NCI-H460 (cell line): ENCODE measurements around the gene ZNF791. TPM values are rescaled to one million over a fixed set of nuclear protein-coding genes. Genes with fewer than 3 reads are reported as not detected.
"Not testable (repeated sequence)": the region's sequence is repeated elsewhere in the genome, so short reads cannot be mapped to it uniquely, and the experiment has no call there.

Experiments
- DNase-seq: peaks from one replicate; pipeline ENCODE4 v3.0.0-alpha.2; 2016; ENCODE audit warnings: low read depth; ENCODE audit errors: extremely low read depth
- total RNA-seq: library from RNA; depleted of rRNA; stranded (reverse); fragments of >200 nt; shearing (Covaris generic); gene quantifications from 2 replicates; pipeline ENCODE4 v1.2.3, GENCODE V29; 2014

The ZNF791 gene
- total RNA-seq, 1 experiment from 2014 or later = 15.2 TPM

- no peak for DNase-seq
Observed at GRCh38 chr19:12665671-12666264, 55.0 kb downstream of the ZNF791 start.

DNA sequence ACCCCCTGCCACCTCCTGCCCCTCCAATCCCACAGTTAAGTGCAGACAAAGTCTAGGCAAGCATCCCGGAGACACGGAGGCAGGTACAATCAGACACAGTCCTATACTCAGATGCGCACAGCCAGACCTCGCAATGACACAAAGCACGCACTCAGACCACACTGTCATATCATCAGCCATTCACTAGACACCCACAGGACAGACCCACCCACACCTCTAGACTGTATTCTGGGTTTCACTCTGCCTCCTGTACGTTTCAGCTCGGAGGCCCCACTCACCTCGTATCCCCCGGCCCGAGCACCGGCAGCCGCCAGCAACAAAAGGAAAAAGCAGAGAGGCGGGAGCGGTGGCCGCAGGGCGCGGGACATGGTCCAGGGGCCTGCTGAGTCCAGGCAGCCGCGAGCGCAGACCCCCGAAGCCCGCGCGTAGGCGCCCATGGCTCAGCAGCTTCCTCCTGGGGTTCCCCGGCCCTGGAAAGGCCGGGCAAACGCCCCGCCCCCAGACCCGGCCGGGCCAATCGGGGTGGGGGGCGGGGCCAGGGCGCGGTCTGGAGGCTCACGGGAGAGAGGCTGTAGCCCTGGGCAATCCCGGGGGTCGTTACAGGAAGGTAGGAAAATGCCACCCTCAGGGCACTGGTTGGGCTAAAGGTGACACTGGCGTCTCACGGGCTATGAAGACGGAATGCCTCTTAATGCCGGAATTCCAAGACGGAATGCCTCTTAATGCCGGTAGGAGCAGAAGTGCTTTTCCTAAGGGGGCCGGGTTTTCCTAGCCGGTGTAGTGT lies 55.7 kb downstream of the ZNF791 start, which contains the start of the genes MAN2B1 and WDR83:
TSS of gene MAN2B1 (minus strand) at position 478 of the 784 bp plus-strand sequence. CDS start at position 437, 41 bp downstream.
TSS of gene WDR83 (plus strand) at position 543 of the 784 bp plus-strand sequence. CDS start 2,984 bp downstream, outside the sequence.
- DNase-seq = peak; percentile 43

DNA sequence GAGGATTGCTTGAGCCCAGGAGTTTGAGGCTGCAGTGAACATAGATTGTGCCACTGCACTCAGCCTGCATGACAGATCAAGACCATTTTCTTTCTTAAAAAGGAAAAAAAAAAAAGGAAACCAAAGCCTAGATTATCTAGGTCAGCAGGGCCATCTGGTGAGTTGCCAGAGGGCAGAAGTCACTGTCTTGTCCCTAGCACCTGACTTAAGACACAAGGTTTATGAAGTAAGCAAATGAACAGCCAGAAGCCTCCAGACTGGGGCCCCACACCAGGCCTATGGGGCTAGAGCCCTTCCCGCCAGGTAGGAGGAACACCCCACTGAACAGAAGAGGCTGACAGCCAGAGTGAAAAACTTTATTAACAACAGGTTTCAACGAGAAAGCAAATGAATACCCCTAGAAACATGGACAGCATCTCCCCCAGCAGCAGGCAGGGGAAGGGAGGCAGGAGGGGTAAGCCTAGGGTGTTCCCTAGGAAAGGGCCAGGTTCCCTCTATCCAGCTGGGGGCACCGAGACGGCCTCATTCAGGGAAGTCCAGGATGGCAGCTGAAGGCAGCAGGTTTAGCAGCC lies 57.1 kb downstream of the ZNF791 start:
- DNase-seq = no peak

DNA sequence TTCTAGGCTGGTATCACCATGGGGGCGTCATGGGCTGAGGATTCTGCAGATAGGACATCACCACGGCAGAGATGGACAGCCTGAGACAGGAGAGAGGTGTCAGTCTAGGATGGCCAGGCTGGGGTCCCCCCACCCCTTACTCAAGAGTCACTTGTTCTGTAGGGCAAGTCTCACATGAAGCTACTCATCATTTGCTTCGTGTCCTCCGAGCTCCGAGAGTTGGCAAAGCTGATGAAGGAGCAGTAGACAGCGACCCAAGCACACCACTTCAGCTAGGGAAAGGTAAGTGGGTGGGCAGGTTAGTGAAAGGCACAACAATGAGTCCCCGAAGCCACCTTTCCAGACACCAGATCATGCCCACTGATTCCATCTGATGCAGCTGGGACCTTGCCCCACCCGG lies 57.6 kb downstream of the ZNF791 start:
- no peak for DNase-seq

- no peak for DNase-seq
Observed at GRCh38 chr19:12668932-12669269, 58.2 kb downstream of the ZNF791 start.

GRCh38 chr19:12669270-12670158 lies 58.8 kb downstream of the ZNF791 start:
- peak; percentile 57 for DNase-seq

GRCh38 chr19:12670159-12670928 lies 59.6 kb downstream of the ZNF791 start:
- DNase-seq = no peak

DNA sequence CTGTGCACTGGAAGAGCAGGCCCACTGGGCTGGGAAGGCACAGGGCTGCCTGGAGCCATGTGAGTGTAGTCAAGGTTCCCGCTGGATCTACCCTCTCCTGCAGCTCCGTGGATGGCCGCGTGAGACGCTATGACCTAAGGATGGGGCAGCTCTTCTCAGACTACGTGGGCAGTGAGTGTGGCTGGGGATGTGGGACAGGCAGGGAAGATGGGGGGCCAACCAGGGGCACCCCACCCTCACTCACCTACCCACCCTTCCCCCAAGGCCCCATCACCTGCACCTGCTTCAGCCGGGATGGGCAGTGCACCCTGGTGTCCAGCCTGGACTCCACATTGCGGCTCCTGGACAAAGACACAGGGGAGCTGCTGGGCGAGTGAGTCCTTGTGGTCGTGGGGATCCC lies 62.0 kb downstream of the ZNF791 start:
- DNase-seq = no peak

DNA sequence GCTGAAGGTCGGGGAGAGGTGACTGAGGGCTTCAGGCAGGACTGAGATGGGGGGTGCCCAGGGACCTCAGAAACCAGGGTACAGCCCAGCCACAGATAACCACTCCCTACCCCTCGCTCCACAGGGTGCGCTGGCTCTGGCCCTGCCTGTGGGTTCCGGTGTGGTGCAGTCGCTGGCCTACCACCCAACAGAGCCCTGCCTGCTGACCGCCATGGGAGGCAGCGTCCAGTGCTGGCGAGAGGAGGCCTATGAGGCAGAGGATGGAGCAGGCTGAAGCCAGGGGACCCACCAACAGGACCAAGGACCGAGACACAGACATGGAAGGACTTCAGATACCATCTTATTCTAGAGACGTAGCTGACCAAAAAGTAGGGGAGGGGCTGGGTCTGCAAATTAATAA lies 64.7 kb downstream of the ZNF791 start:
- no peak for DNase-seq

GRCh38 chr19:12675940-12676339 lies 65.2 kb downstream of the ZNF791 start:
- no peak for DNase-seq

- DNase-seq = peak; percentile 71
Observed at GRCh38 chr19:12676384-12676792, 65.7 kb downstream of the ZNF791 start.

DNA sequence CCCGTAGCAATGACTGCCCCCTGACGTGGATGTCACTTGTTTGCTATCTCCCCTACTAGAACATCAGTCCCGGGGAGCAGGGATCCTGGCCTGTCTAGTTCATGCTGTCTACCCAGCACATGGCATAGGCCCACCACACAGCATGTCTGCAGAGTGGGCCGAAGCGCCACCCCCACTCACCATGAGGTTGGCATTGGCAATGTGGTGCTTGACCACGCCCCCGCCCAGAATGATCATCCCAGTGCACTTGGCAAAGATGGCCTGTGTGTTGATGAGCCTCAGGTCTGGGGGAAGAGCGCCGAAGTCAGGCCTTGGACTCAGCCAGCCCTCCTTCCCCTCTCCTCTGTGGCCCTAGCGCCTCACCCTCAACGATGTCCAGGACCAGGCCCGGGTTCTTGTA lies 66.2 kb downstream of the ZNF791 start:
- no peak for DNase-seq

DNA sequence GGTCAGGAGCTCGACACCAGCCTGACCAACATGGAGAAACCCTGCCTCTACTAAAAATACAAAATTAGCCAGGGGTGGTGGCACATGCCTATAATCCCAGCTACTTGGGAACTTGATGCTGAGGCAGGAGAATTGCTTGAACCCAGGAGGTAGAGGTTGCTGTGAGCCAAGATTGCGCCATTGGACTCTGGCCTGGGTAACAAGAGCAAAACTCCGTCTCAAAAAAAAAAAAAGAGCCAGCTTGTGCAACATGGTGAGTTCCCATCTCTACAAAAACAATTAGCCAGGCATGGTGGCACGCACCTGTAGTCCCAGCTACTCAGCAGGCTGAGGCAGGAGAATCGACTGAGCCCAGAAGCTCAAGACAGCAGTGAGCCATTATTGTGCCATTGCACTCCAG lies 67.3 kb downstream of the ZNF791 start:
- not testable (repeated sequence) for DNase-seq

- DNase-seq = no peak
Observed at GRCh38 chr19:12680034-12680433, 69.3 kb downstream of the ZNF791 start.

GRCh38 chr19:12681074-12681987 lies 70.6 kb downstream of the ZNF791 start, which contains the start of gene DHPS:
Gene DHPS, minus strand, starts transcription at chr19:12681880. Its CDS starts 114 bp downstream, at chr19:12681766.
- peak; percentile 92 for DNase-seq
